Fibroblast of lung (primary cell): Measurements from ENCODE around the gene OXTR. TPM values are rescaled to one million over a fixed set of nuclear protein-coding genes. Genes with fewer than 3 reads are reported as not detected.

ENCODE experiments used
- DNase-seq, 2 donors: peaks; one replicate each; pipeline versions ENCODE4 v3.0.0 to v3.0.0-alpha.2; 2010; ENCODE audit warnings: low read depth in 2 of 2
- H2AFZ ChIP-seq: 2 replicates; pipeline ENCODE4 v1.5.1; 2012; ENCODE audit warnings: low read length, control low read depth, inconsistent platforms
- H3K27ac ChIP-seq: 2 replicates; pipeline ENCODE4 v1.5.1; 2011; ENCODE audit warnings: low read length, control low read depth; ENCODE audit not compliant: insufficient read depth
- H3K27me3 ChIP-seq: 2 replicates; pipeline ENCODE4 v1.5.1; 2011; ENCODE audit warnings: mild to moderate bottlenecking, low read length; ENCODE audit not compliant: control insufficient read depth, insufficient read depth
- H3K36me3 ChIP-seq: 2 replicates; pipeline ENCODE4 v1.5.1; 2011; ENCODE audit warnings: low read length; ENCODE audit not compliant: control insufficient read depth, insufficient read depth
- H3K4me1 ChIP-seq: 2 replicates; pipeline ENCODE4 v1.5.1; 2011; ENCODE audit warnings: low read length; ENCODE audit not compliant: control insufficient read depth, insufficient read depth; ENCODE audit errors: extremely low read depth
- H3K4me2 ChIP-seq: 2 replicates; pipeline ENCODE4 v1.5.1; 2011; ENCODE audit warnings: low read length, control low read depth; ENCODE audit not compliant: insufficient read depth; ENCODE audit errors: extremely low read depth
- H3K4me3 ChIP-seq, 4 experiments: fragments of 200-600 bp in 1 of 4; sonication (generic) in 1 of 4; replicated peaks in 1 of 4; 2 replicates each; pipeline ENCODE4 v1.5.1; 2011 to 2016; ENCODE audit warnings: low read length in 4 of 4, low read depth in 3 of 4, mild to moderate bottlenecking in 3 of 4, control low read depth in 2 of 4, inconsistent platforms in 1 of 4, mixed read lengths in 1 of 4; ENCODE audit not compliant: insufficient read depth in 1 of 4; ENCODE audit errors: control extremely low read depth in 1 of 4
- H3K79me2 ChIP-seq: 2 replicates; pipeline ENCODE4 v1.5.1; 2012; ENCODE audit warnings: mild to moderate bottlenecking, low read length, inconsistent platforms; ENCODE audit not compliant: control insufficient read depth, insufficient read depth
- H3K9ac ChIP-seq: 2 replicates; pipeline ENCODE4 v1.5.1; 2011; ENCODE audit warnings: mild to moderate bottlenecking, low read length, control low read depth; ENCODE audit not compliant: insufficient read depth
- H3K9me3 ChIP-seq: 2 replicates; pipeline ENCODE4 v1.5.1; 2012; ENCODE audit warnings: low read depth, low read length; ENCODE audit not compliant: control insufficient read depth, insufficient read depth
- H4K20me1 ChIP-seq: 2 replicates; pipeline ENCODE4 v1.5.1; 2011; ENCODE audit warnings: low read length; ENCODE audit not compliant: control insufficient read depth, insufficient read depth; ENCODE audit errors: extremely low read depth
- EZH2 ChIP-seq: IDR thresholded peaks from 2 replicates; pipeline ENCODE4 v1.5.1; 2012; ENCODE audit warnings: low read length, control low read depth, mild to moderate bottlenecking; ENCODE audit errors: missing control alignments
- polyA plus RNA-seq, 2 donors: library from polyadenylated mRNA; depleted of rRNA in 1 of 2; stranded (reverse) in 1 of 2; unstranded in 1 of 2; fragments of >200 nt; gene quantifications; 2 replicates each; pipeline ENCODE4 v1.2.1, GENCODE V29; 2011 to 2012; ENCODE audit warnings: missing spikeins in 1 of 2
- total RNA-seq: library from RNA; depleted of rRNA; stranded (reverse); fragments of >200 nt; gene quantifications from 2 replicates; pipeline ENCODE4 v1.2.1, GENCODE V29; 2014
- TF ChIP-seq, protein P1 (sequence below), 2 donors: IDR thresholded peaks in 1 of 2; conservative IDR thresholded peaks in 1 of 2; 1 replicate in 1 of 2; 2 replicates in 1 of 2; pipeline ENCODE4 v1.5.1; 2011 to 2012; ENCODE audit warnings: low read length in 2 of 2, control low read depth in 1 of 2, inconsistent platforms in 1 of 2, low read depth in 1 of 2, mild to moderate bottlenecking in 1 of 2

Gene OXTR
- total and polyA plus RNA-seq, 2 donors (not counting 1 experiment from before 2014, with no cell fraction given) = 3.6 to 47.2 TPM

DNA sequence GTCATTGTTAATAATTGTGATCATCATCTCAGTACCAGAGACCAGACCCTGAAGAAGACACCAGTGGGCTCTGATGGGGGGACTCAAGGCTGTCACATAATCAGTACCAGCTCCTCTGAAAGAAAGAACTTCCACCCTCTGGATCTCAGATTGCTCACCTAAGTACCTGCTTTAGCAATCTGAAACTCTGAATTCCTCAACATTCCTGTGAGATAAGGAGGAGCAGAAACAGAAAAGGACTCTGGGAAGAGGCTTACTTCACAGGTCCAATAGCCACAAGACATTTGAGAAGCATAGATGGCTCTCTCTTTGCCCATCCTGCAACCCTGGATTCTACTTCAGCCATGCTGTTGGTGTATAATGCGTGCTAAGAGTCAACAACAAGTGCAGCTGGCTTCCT is 44.0 kb upstream of the OXTR start:
- no peaks in the 10 kb centered on the region for H3K9me3 ChIP-seq
- no peaks in the 10 kb centered on the region for H4K20me1 ChIP-seq
- TF ChIP-seq, protein P1, sequence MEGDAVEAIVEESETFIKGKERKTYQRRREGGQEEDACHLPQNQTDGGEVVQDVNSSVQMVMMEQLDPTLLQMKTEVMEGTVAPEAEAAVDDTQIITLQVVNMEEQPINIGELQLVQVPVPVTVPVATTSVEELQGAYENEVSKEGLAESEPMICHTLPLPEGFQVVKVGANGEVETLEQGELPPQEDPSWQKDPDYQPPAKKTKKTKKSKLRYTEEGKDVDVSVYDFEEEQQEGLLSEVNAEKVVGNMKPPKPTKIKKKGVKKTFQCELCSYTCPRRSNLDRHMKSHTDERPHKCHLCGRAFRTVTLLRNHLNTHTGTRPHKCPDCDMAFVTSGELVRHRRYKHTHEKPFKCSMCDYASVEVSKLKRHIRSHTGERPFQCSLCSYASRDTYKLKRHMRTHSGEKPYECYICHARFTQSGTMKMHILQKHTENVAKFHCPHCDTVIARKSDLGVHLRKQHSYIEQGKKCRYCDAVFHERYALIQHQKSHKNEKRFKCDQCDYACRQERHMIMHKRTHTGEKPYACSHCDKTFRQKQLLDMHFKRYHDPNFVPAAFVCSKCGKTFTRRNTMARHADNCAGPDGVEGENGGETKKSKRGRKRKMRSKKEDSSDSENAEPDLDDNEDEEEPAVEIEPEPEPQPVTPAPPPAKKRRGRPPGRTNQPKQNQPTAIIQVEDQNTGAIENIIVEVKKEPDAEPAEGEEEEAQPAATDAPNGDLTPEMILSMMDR (conservative IDR thresholded peaks at IDR 0.05 in 1 of 2, IDR thresholded peaks at IDR 0.05 in 1 of 2; ENCODE audit: low read depth in 1 of 2, low read length in 2 of 2) = no peak
- TF ChIP-seq EZH2 = no peak
- no peak overlapping the region for H3K27ac ChIP-seq
- DNase-seq = no peak
- no peak overlapping the region for H3K4me3 ChIP-seq
- H3K27me3 ChIP-seq = no peaks in the 10 kb centered on the region
- H3K9ac ChIP-seq = no peak overlapping the region
- no peak overlapping the region for H2AFZ ChIP-seq
- no peaks in the 10 kb centered on the region for H3K79me2 ChIP-seq
- H3K4me1 ChIP-seq = no peaks in the 10 kb centered on the region
- H3K4me2 ChIP-seq = no peak overlapping the region
- H3K36me3 ChIP-seq = no peaks in the 10 kb centered on the region

DNA sequence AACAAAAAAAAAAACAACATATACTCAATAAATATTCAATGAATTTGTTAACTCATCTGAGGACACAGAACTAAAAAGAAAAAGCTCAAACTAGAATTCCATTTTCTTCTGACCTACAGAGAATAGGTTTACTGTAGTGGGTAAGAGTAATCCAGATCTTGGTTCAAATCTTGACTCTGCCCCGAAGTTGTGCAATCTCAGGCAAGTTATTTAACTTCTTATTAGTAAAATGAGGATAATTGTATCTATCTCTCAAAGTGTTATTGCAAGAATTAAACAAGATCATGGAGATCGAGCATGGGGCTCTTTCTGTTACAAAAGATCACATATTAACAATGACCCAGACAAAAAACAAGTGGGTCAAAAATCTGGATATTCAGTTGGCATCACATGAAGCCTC is 41.1 kb upstream of the OXTR start:
- Histone ChIP-seq H3K27me3 (no peaks in the 10 kb centered on the region), H3K9me3 (no peaks in the 10 kb centered on the region), H2AFZ (no peak overlapping the region), H4K20me1 (no peaks in the 10 kb centered on the region), H3K4me3 (no peak overlapping the region), H3K27ac (no peak overlapping the region), H3K4me1 (no peaks in the 10 kb centered on the region), H3K36me3 (no peaks in the 10 kb centered on the region), H3K79me2 (no peaks in the 10 kb centered on the region), H3K9ac (no peak overlapping the region), H3K4me2 (no peak overlapping the region)
- TF ChIP-seq, protein P1 (conservative IDR thresholded peaks at IDR 0.05 in 1 of 2, IDR thresholded peaks at IDR 0.05 in 1 of 2; ENCODE audit: low read depth in 1 of 2, low read length in 2 of 2) = no peak
- TF ChIP-seq EZH2 = no peak
- DNase-seq = no peak

DNA sequence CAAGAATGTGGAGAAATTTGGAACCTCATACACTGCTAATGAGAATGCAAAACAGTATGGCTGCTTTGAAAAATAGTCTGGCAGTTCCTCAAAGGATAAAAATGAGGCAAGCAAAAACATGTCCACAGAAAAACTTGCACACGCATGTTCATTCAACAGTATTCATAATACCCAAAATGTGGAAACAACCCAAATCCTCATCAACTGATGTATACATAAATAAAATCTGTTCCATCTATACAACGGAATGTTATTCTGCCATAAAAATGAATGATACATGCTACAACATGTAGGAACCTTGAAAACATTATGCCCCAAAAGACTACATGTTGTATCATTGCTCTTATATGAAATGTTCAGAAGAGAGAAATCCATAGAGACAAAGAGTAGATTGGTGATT is 36.4 kb upstream of the OXTR start:
- no peak overlapping the region for H2AFZ ChIP-seq
- H3K4me2 ChIP-seq = no peak overlapping the region
- DNase-seq = no peak
- H3K9me3 ChIP-seq = no peaks in the 10 kb centered on the region
- no peaks in the 10 kb centered on the region for H3K79me2 ChIP-seq
- no peaks in the 10 kb centered on the region for H3K4me1 ChIP-seq
- no peak overlapping the region for H3K9ac ChIP-seq
- no peaks in the 10 kb centered on the region for H3K36me3 ChIP-seq
- no peak overlapping the region for H3K4me3 ChIP-seq
- no peaks in the 10 kb centered on the region for H3K27me3 ChIP-seq
- TF ChIP-seq EZH2 = no peak
- TF ChIP-seq, protein P1 (conservative IDR thresholded peaks at IDR 0.05 in 1 of 2, IDR thresholded peaks at IDR 0.05 in 1 of 2; ENCODE audit: low read depth in 1 of 2, low read length in 2 of 2) = no peak
- no peaks in the 10 kb centered on the region for H4K20me1 ChIP-seq
- H3K27ac ChIP-seq = no peak overlapping the region
